Stimulated activated CD8-positive, alpha-beta memory T cell treated with anti-CD3 and anti-CD28 coated beads, Interleukin-15, amount 100 ng/mL, for 48 hours (primary cell): Measurements from ENCODE around the gene ASTL.

ENCODE experiments used
- DNase-seq, 2 donors: peaks; one replicate each; pipeline ENCODE4 v3.0.0-alpha.2; 2020; ENCODE audit warnings: low read depth in 2 of 2

The ASTL gene

GRCh38 chr2:96083989-96084857, 54.1 kb downstream of the ASTL start:
- DNase-seq: no peak

DNA sequence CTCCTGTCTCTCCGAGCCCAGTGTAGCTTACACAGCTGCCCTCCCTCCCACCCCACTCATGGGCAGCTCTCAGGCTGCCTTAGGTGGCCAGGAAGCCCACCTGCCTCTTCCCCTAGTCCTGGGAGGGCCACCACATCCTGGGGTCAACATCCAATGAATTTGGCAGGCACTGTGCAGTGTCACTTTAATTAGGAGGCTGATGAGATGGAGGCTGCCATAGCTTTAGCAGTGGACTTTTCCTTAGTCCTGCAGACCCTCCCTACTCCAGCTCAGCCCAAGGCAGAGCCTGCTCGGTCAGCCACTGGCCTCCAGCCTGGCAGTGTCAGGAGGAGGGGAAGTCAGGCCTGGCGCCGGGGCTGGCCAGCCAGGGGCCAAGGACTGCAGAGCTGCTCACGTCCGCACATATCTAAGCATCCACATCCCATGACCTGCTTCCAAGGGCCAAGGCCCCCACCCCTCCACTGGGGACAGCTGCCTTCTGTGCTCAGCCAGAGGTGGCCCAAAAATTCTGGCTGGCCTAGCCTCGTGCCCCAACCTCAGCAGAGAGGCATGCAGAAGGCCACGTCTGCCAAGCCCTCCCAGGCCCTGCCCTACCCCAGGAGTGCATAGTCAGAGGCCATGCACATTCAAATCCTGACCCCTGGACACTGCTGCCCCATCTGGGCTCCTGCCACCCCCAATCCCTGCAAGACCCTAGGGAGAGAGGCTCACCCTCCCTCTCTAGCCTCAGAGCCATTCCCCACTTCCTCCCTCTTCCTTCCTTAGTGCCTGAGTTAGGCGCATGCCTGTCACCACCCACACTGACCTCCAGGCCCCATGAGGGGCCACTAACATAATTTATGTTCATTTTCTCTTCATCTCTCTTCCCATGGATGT, 55.0 kb downstream of the ASTL start:
- no peak for DNase-seq

- no peak for DNase-seq
These were observed 55.9 kb downstream of the ASTL start for GRCh38 chr2:96082211-96083063.

DNA sequence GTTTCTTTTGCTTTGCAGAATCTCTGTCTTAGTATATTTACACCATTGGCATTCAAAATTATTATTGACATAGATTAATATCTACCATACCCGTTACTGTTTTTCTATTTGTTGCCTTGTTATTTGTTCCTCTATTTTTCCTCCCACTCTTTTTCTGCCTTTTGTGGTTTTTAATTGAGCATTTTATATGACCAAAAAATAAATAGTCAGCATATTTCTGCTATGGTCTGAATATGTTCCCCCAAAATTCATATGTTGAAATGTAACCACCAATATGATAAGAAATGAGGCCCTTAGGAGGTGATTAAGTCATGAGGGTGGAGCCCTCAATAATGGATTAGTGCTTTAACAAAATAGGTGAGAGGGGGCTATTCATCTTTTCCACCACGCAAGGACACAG, 57.3 kb downstream of the ASTL start:
- DNase-seq: no peak

DNA sequence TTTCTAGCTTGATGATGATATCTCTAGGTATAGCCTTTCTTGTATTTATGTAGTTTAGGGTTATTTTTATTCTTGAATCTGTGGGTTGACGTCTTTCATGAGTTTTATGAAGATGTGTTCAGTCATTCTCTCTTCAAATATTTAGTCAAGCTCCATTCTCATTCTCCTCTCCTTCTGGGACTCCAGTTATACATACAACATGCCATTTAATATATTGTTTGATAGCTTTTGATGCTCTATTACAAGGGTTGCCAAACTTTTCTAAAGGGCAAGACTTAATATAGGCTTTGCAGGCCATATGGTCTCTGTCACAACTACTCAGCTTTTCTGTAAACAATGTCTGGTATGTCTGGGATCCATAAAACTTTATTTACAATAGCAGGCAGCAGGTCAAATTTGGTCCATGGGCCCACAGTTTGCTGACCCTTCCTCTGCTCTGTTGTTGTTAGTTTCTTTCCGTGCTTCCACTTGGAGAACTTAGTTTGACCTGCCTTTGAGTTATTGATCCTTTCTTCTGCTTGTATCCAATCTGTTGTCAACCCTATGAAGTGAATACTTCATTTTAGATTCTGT, 63.0 kb downstream of the ASTL start:
- DNase-seq: no peak

GRCh38 chr2:96074156-96074555, 64.1 kb downstream of the ASTL start:
- no peak for DNase-seq

GRCh38 chr2:96073170-96073775, 65.0 kb downstream of the ASTL start:
- no peak for DNase-seq
